OCI-LY1 (cell line): ENCODE data around the gene COG4.
A peak's percentile ranks its signal among the peaks of the same experiment; 100 is the strongest.
"Not testable (repeated sequence)": the region's sequence is repeated elsewhere in the genome, so short reads cannot be mapped to it uniquely, and the experiment has no call there.

Source experiments
- H2AFZ ChIP-seq: fragments of 200-600 bp; sonication (generic), shearing (Covaris generic); 2 replicates; pipeline ENCODE4 v1.6.0; 2014; ENCODE audit warnings: antibody characterized with exemption, mild to moderate bottlenecking, low read length
- H3F3A ChIP-seq: fragments of 200-600 bp; sonication (generic), shearing (Covaris generic); 2 replicates; pipeline ENCODE4 v1.6.0; 2014; ENCODE audit warnings: mild to moderate bottlenecking, antibody characterized with exemption, low read length, moderate library complexity; ENCODE audit not compliant: insufficient read depth
- H3K27ac ChIP-seq: fragments of 200-600 bp; sonication (generic); 2 replicates; pipeline ENCODE4 v1.5.1; 2014; ENCODE audit warnings: low read length, mixed run types, mild to moderate bottlenecking, low read depth; ENCODE audit not compliant: poor library complexity, severe bottlenecking
- H3K27me3 ChIP-seq: fragments of 200-600 bp; sonication (generic); 2 replicates; pipeline ENCODE4 v1.6.0; 2014; ENCODE audit warnings: antibody characterized with exemption, mild to moderate bottlenecking, low read length, moderate library complexity; ENCODE audit not compliant: insufficient read depth
- H3K36me3 ChIP-seq: fragments of 200-600 bp; sonication (generic); 2 replicates; pipeline ENCODE4 v1.6.1; 2014; ENCODE audit warnings: mild to moderate bottlenecking, antibody characterized with exemption, low read length, moderate library complexity, mixed read lengths; ENCODE audit not compliant: insufficient read depth
- H3K4me1 ChIP-seq: fragments of 200-600 bp; sonication (generic); 2 replicates; pipeline ENCODE4 v1.5.1; 2014; ENCODE audit warnings: mild to moderate bottlenecking, low read length, moderate library complexity; ENCODE audit not compliant: insufficient read depth, severe bottlenecking
- H3K4me2 ChIP-seq: fragments of 200-600 bp; sonication (generic), shearing (Covaris generic); 2 replicates; pipeline ENCODE4 v1.6.1; 2014; ENCODE audit warnings: low read length
- H3K4me3 ChIP-seq: fragments of 200-600 bp; sonication (generic); 2 replicates; pipeline ENCODE4 v1.5.1; 2014; ENCODE audit warnings: low read length, low read depth, mild to moderate bottlenecking, mixed read lengths; ENCODE audit not compliant: poor library complexity, severe bottlenecking
- H3K79me2 ChIP-seq: fragments of 200-600 bp; shearing (Covaris generic); 2 replicates; pipeline ENCODE4 v1.6.1; 2016; ENCODE audit warnings: mixed run types, low read length, mixed read lengths; ENCODE audit not compliant: insufficient read depth
- H3K9ac ChIP-seq: fragments of 200-600 bp; sonication (generic), shearing (Covaris generic); 2 replicates; pipeline ENCODE4 v1.6.1; 2014; ENCODE audit warnings: mild to moderate bottlenecking, low read length, mixed read lengths
- H3K9me2 ChIP-seq: fragments of 200-600 bp; sonication (generic), shearing (Covaris generic); 2 replicates; pipeline ENCODE4 v1.6.1; 2014; ENCODE audit warnings: low read depth, mild to moderate bottlenecking, low read length, mixed read lengths
- H3K9me3 ChIP-seq: fragments of 200-600 bp; shearing (Covaris generic); 2 replicates; pipeline ENCODE4 v1.6.1; 2014; ENCODE audit warnings: low read length, mixed read lengths
- H4K20me1 ChIP-seq: fragments of 200-600 bp; sonication (generic), shearing (Covaris generic); 2 replicates; pipeline ENCODE4 v1.6.0; 2016; ENCODE audit warnings: mild to moderate bottlenecking, low read length; ENCODE audit not compliant: insufficient read depth
- EZH2 ChIP-seq: fragments of 200-600 bp; sonication (generic), shearing (Covaris generic); IDR thresholded peaks from 2 replicates; pipeline ENCODE4 v1.8.0; 2017; ENCODE audit warnings: borderline replicate concordance, mixed run types, mild to moderate bottlenecking, antibody characterized with exemption, low read length, moderate library complexity, mixed read lengths
- TF ChIP-seq, protein P1 (sequence below): fragments of 200-600 bp; sonication (generic), shearing (Covaris generic); IDR thresholded peaks from 2 replicates; pipeline ENCODE4 v1.5.1; 2017; ENCODE audit warnings: mild to moderate bottlenecking, antibody characterized with exemption, low read length, moderate library complexity, mixed read lengths

The COG4 gene

DNA sequence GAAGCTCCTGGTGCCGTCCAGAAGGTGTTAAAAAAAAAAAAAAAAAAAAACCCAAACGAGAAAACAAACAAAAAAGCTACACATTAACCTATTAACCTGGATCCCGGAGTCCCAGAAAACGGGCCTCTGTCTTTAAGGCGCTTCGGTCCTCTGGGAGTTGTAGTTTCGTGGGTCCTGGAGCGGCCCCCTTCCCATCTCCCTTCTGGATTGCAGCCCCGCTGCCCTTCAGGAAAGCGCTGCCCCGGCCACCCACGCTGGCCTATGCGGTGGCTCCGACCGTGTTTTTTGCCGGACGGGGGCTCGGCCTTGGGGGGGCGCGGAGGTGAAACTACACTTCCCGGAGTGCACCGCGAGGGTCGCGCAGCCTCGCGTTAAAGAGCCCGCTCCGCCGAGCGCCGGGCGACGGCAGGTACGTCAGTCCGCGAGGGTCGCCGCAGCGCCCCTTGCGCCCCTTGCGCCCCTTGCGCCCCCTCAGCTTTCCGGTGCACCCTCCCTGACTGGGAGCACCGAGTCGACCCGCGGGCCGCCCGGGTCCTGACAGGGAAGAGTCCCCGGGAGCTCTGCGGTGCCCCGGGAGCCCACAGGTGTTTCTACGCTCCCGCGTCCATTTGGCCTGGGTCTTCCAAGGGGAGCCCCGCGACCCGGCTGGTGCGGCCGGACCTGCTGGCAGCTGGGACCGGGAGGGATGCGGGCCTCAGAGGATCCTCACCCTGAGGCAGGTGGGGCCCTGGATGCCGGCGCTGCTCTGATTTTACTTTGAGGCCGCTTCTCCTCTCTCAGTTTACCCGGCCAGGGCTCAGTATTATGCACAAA, 68.9 kb downstream of the COG4 start, which contains the start of gene FCSK:
TSS of gene FCSK (plus strand) at position 374 of the 813 bp plus-strand sequence. CDS start 8,596 bp downstream, outside the sequence.
- Histone ChIP-seq H3K27ac (peak within 1 kb of the TSS; percentile 63), H3K36me3 (no peaks in the 10 kb centered on the region), H3F3A (peaks cover 3% of the 10 kb centered on the region; the same call in 1 of the 2 replicates), H3K27me3 (no peaks in the 10 kb centered on the region), H3K79me2 (no peaks in the 10 kb centered on the region), H2AFZ (peak within 1 kb of the TSS; percentile 81), H3K9me2 (no peaks in the 10 kb centered on the region), H3K9ac (peak within 1 kb of the TSS; percentile 82), H3K4me2 (peak within 1 kb of the TSS; percentile 83), H3K4me3 (peak within 1 kb of the TSS; percentile 79), H3K9me3 (no peaks in the 10 kb centered on the region), H4K20me1 (no peaks in the 10 kb centered on the region), H3K4me1 (peaks cover 19% of the 10 kb centered on the region)
- TF ChIP-seq, protein P1, sequence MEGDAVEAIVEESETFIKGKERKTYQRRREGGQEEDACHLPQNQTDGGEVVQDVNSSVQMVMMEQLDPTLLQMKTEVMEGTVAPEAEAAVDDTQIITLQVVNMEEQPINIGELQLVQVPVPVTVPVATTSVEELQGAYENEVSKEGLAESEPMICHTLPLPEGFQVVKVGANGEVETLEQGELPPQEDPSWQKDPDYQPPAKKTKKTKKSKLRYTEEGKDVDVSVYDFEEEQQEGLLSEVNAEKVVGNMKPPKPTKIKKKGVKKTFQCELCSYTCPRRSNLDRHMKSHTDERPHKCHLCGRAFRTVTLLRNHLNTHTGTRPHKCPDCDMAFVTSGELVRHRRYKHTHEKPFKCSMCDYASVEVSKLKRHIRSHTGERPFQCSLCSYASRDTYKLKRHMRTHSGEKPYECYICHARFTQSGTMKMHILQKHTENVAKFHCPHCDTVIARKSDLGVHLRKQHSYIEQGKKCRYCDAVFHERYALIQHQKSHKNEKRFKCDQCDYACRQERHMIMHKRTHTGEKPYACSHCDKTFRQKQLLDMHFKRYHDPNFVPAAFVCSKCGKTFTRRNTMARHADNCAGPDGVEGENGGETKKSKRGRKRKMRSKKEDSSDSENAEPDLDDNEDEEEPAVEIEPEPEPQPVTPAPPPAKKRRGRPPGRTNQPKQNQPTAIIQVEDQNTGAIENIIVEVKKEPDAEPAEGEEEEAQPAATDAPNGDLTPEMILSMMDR = peak; percentile 45; the same call in 1 of the 2 replicates
- TF ChIP-seq EZH2 = no peak

DNA sequence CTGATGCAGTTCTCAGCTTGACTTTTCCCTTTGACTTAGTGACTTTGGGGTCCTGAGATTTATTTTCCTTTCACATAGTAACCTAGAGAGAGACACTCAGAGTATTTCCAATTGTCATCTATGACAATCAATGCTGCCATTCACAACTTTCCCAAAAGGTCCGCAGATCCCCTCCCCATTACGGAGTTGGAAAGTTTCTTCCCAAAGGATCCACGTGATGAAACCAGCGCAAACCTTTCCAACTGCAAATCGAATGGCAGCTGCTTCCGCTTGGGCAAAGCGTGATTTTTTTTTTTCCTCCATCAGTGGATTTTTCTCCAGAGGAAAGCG, 69.5 kb downstream of the COG4 start:
- Histone ChIP-seq H3K9me2 (no peaks in the 10 kb centered on the region), H4K20me1 (no peaks in the 10 kb centered on the region), H3F3A (peaks cover 3% of the 10 kb centered on the region; the same call in 1 of the 2 replicates), H3K9me3 (no peaks in the 10 kb centered on the region), H3K4me1 (peaks cover 19% of the 10 kb centered on the region), H3K4me2 (peak overlapping the region; percentile 83), H2AFZ (peak overlapping the region; percentile 81), H3K27me3 (no peaks in the 10 kb centered on the region), H3K36me3 (no peaks in the 10 kb centered on the region), H3K79me2 (no peaks in the 10 kb centered on the region), H3K9ac (peak overlapping the region; percentile 82), H3K27ac (peak overlapping the region; percentile 63), H3K4me3 (peak overlapping the region; percentile 79)
- TF ChIP-seq EZH2 = no peak
- TF ChIP-seq, protein P1 = no peak

- peaks cover 19% of the 10 kb centered on the region for H3K4me1 ChIP-seq
- H3F3A ChIP-seq = peaks cover 3% of the 10 kb centered on the region; the same call in 1 of the 2 replicates
- no peaks in the 10 kb centered on the region for H3K27me3 ChIP-seq
- H3K36me3 ChIP-seq = no peaks in the 10 kb centered on the region
- H4K20me1 ChIP-seq = no peaks in the 10 kb centered on the region
- H2AFZ ChIP-seq = peak overlapping the region; percentile 81; the same call in 1 of the 2 replicates
- peak overlapping the region; percentile 82 for H3K9ac ChIP-seq
- peak overlapping the region; percentile 79 for H3K4me3 ChIP-seq
- no peak for TF ChIP-seq EZH2
- TF ChIP-seq, protein P1 = no peak
- no peaks in the 10 kb centered on the region for H3K9me3 ChIP-seq
- H3K9me2 ChIP-seq = no peaks in the 10 kb centered on the region
- peak overlapping the region; percentile 83 for H3K4me2 ChIP-seq
- no peak overlapping the region for H3K27ac ChIP-seq
- no peaks in the 10 kb centered on the region for H3K79me2 ChIP-seq
Observed at GRCh38 chr16:70453117-70453891, 70.0 kb downstream of the COG4 start.

DNA sequence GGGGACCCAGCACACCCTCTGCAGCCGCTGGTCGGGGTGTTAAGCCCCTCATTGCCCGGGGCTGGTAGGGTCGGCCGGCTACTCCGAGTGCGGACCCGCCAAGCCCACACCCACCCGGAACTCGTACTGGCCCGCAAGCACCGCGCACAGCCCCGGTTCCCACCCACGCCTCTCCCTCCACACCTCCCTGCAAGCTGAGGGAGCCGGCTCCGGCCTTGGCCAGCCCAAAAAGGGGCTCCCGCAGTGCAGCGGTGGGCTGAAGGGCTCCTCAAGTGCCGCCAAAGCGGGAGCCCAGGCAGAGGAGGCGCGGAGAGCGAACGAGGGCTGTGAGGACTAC, 72.4 kb downstream of the COG4 start:
- H3K79me2 ChIP-seq, H4K20me1 ChIP-seq, H3K4me2 ChIP-seq, H3K9me2 ChIP-seq, H3F3A ChIP-seq, H3K36me3 ChIP-seq, H3K9me3 ChIP-seq, H3K27me3 ChIP-seq, H3K4me3 ChIP-seq, H2AFZ ChIP-seq, H3K27ac ChIP-seq, H3K9ac ChIP-seq: not testable (repeated sequence)
- peaks cover 18% of the 10 kb centered on the region for H3K4me1 ChIP-seq
